ENCODE measurements around the gene FIS1.
"Not testable (repeated sequence)": the region's sequence is repeated elsewhere in the genome, so short reads cannot be mapped to it uniquely, and the experiment has no call there.

Gene FIS1

GRCh38 chr7:101202603-101202918 lies 42.3 kb downstream of the FIS1 start:
- DNase-seq = no peak

GRCh38 chr7:101201695-101202602 lies 42.9 kb downstream of the FIS1 start:
- no peak for DNase-seq

DNA sequence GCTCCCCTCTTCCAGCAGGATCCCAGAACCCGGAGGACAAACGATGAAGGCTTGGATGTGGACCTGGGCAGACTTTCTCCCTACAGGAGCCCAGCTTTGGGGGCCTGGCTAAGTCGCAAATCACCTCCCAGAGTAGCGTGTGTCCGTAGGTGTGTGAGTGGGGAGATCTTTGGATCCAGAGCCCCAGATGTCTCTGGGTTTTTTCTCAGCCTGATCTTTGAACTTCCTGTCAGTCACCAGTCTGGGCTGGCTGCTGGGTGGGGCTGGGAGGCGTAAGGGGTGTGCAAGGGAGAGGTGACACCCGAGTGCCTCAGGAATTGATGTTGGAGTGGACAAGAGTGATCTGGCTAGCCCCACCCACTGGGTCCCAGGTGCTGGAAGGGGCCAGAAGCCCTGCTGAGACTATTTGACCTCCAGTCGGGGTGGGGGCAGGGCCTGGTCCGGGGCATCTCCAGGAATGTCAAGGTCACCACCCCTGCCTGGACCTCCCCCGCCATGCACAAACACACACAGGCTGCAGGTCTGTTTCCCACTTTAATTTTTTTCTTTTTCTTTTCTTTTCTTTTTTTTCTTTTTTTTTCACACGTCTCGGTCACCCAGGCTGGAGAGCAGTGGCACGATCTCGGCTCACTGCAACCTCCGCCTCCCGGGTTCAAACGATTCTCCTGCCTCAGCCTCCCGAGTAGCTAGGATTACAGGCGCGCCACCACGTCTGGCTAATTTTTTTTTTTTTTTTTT lies 43.9 kb downstream of the FIS1 start, which contains the start of gene MOGAT3:
MOGAT3 (minus strand) TSS at position 175 of the 738 bp plus-strand sequence. CDS start 182 bp downstream, outside the sequence.
- no peak for DNase-seq

DNA sequence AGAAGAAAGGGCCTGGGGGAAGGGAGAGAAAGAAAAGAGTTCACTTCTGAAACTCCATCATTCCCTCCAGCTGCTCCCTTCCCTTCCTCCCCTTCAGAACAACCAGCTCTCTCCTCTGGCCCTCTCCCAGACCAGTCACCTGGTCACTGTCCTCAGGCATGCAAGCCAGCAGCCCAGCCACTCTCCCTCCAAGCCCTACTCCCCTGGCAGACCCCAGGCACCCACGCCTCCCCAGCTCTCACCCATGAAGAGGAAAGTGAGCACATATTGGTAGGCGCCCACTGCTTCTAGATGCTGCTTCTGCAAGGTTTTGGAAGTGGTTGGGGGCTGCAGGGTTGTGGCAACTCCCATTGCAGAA lies 44.4 kb downstream of the FIS1 start:
- no peak for DNase-seq

DNA sequence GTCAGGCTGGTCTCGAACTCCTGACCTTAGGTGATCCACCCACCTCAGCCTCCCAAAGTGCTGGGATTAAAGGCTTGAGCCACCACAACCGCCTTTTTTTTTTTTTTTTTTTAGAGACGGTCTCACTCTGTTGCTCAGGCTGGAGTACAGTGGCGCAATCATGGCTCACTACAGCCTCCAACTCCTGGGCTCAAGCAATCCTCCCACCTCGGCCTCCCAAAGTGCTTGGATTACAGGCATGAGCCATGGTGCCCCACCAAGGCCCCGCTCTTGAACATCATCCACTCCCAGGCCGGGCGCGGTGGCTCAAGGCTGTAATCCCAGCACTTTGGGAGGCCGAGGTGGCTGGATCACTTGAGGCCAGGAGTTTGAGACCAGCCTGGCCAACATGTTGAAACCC lies 45.4 kb downstream of the FIS1 start:
- DNase-seq = not testable (repeated sequence)

DNA sequence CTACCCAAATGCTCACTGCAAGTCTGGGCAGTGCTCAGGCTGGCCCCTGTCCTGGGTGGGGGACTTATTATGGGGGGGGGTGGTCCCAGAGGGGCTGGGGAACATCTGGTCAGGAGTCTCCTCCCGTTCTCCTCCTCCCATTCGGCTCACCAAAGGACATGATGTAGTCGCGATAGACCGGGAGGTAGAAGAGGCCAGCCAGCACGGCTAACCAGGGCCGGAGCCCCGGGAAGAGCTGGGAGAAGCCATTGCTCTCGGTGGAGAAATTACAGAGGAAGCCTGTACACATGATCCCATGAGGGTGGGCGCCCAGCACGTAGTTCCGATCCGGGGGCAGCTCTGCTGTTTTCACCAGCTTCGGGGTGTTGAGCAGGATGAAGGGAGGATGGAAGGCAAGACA lies 46.4 kb downstream of the FIS1 start:
- DNase-seq = no peak

GRCh38 chr7:101197991-101198390 lies 46.9 kb downstream of the FIS1 start:
- no peak for DNase-seq

DNA sequence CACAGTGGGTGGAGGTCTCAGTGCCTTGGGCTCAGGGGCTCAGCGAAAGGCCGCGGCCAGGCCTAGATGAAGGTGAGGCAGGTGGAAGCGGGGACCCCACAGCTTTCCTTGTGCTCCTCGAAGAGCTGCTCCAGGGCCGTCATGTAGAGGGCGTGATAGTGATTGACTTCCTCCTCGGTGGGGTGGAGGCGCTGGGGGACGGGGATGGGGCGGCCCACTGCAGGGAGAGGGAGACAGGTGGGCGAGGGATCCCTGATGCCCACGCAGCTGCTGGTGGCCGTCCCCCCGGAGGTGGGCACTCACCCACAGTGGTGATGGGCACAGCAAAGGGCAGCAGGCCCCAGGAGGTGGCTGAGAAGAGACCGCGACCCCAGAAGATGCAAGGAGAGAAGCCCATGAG lies 49.0 kb downstream of the FIS1 start:
- no peak for DNase-seq

Data from CD4-positive, alpha-beta T cell treated with Interleukin-10 for 1 hour (primary cell).